Ovary (tissue), 9 donors: ENCODE results near the gene FBXO28. TPM values are rescaled to one million over a fixed set of nuclear protein-coding genes. Genes with fewer than 3 reads are reported as not detected.

Experiments
- DNase-seq, 5 donors: peaks; one replicate each; pipeline ENCODE4 v3.0.0-alpha.2; 2019 to 2020
- H3K27ac ChIP-seq, 2 donors: fragments of 200-600 bp; one replicate each; pipeline versions ENCODE4 v1.5.1 to v1.8.0; 2019 to 2022
- H3K27me3 ChIP-seq: fragments of 200-600 bp; one replicate; pipeline ENCODE4 v1.8.0; 2022
- H3K36me3 ChIP-seq: fragments of 200-600 bp; sonication (generic); one replicate; pipeline ENCODE4 v1.5.1; 2019
- H3K4me1 ChIP-seq: one replicate; pipeline ENCODE4 v1.8.1; 2013; ENCODE audit warnings: mild to moderate bottlenecking, moderate library complexity; ENCODE audit not compliant: insufficient read depth
- H3K4me3 ChIP-seq: fragments of 200-600 bp; sonication (generic); one replicate; pipeline ENCODE4 v1.5.1; 2017
- H3K9me3 ChIP-seq, 2 donors: fragments of 200-600 bp in 1 of 2; sonication (generic) in 1 of 2; one replicate each; pipeline versions ENCODE4 v1.5.1 to v1.8.1; 2013 to 2019; ENCODE audit warnings: mild to moderate bottlenecking in 1 of 2, moderate library complexity in 1 of 2
- EP300 ChIP-seq: sonication (generic); formaldehyde crosslinking; IDR thresholded peaks from one replicate; pipeline ENCODE4 v1.6.1; 2017; ENCODE audit warnings: antibody characterized with exemption
- POLR2A ChIP-seq: fragments of 450-650 bp; IDR thresholded peaks from one replicate; pipeline ENCODE4 v1.6.1; 2017; ENCODE audit warnings: antibody characterized with exemption, mild to moderate bottlenecking, moderate library complexity
- WGBS, 3 donors: extraction: QIAGEN DNeasy Blood & Tissue Kit in 1 of 3; methylation state at CpG; one replicate each; pipeline versions ENCODE4 v1.1.5 to v1.1.7; 2013 to 2017; 5-methylcytosine and 5-hydroxymethylcytosine counted together
- intact Hi-C, 4 donors: fragments of 100-400 bp; cut with DNase I; formaldehyde crosslinking; loops; one replicate each; pipeline versions ENCODE4 v1.11.0 to v1.15.1; 2022 to 2023
- polyA plus RNA-seq, 2 donors: library from polyadenylated mRNA; stranded (reverse); fragments of 200-250 nt in 1 of 2; fragments of 350-450 nt in 1 of 2; fragmentation: Illumina TruSeq in 1 of 2; extraction: RNeasy Lipid Tissue Mini Kit (QIAGEN cat#74804) in 1 of 2; gene quantifications; one replicate each; pipeline ENCODE4 v1.2.3, GENCODE V29; 2013 to 2014
- total RNA-seq, 7 donors: library from RNA; depleted of rRNA in 2 of 7; stranded (reverse); fragments of >200 nt in 2 of 7; fragmentation: NEBNext Ultra II Directional in 3 of 7; extraction: Animal tissue kit (Norgen Biotek cat#: 25700) in 3 of 7; gene quantifications; one replicate each; pipeline versions ENCODE4 v1.1.0 to v1.2.4, GENCODE V29; 2016 to 2023
- TF ChIP-seq, protein P1 (sequence below), 3 donors: fragments of 450-650 bp in 2 of 3; fragments of 200-600 bp in 1 of 3; IDR thresholded peaks; one replicate each; pipeline versions ENCODE4 v1.5.1 to v1.8.0; 2016 to 2022; ENCODE audit warnings: antibody characterized with exemption in 3 of 3, mild to moderate bottlenecking in 1 of 3
- donor health status: DM: no; HTN: no; CAD: no; lungs with moderate emphysema.
- donor health status: DM: no; HTN: no; CAD: no.
- donor health status: Bipolar disorder and iron deficiency.
- donor health status: DM: yes; HTN: yes; CAD: no.
- donor health status: DM: no; HTN: no; CAD: no.
- donor health status: DM: yes; HTN: yes; CAD: no.

The FBXO28 gene
- total and polyA plus RNA-seq, 9 donors = 11.2 to 31.7 (median 26.3) TPM

GRCh38 chr1:224124220-224124619, 10.3 kb downstream of the FBXO28 start:
- H3K27ac ChIP-seq = no peak overlapping the region
- intact Hi-C loops = no loop called here

DNA sequence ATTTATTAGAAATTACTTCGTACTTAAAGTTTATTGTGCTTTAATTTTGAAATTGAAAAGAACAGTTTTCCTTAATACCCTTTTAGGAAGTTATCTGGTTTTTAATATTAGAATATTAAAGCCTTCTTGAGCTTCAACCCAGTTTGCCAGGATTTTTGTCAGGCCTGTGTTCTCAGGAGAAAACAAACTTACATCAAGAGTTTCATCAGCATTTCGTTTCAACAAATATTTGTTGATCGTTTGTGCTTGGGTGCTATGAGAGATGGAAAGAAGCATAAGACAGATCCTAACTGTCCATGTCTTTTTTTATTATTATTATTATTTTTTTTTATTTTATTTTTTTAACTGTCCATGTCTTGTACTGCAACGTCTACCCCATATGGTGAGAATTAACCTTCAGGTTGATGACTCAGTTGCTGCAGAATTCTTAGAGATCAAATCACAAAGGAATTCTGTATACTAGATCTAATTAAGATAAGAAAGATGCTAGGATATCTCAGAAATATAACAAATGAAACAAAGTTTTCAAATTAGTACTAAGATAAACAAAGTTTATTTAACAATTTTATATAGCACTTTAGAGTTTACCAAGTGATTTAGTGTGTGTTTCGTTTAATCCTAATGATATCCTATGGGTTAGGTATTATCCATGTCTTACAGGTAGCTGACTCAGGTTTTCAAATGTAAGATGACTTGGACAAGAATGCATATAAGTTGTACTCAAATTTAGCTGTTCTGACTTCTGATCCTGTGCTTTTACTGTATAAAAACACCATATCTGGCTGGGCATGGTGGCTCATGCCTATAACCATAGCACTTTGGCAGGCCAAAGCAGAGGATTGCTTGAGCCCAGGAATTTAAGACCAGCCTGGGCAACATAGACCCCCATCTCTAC, 14.3 kb downstream of the FBXO28 start:
- no peak for DNase-seq
- no peaks in the 10 kb centered on the region for H3K4me1 ChIP-seq
- no peaks in the 10 kb centered on the region for H3K9me3 ChIP-seq
- H3K27ac ChIP-seq = no peak overlapping the region
- WGBS, 3 donors = 72 to 81% (median 73%) methylated on average over 5 of the region's 5 CpGs
- TF ChIP-seq, protein P1, sequence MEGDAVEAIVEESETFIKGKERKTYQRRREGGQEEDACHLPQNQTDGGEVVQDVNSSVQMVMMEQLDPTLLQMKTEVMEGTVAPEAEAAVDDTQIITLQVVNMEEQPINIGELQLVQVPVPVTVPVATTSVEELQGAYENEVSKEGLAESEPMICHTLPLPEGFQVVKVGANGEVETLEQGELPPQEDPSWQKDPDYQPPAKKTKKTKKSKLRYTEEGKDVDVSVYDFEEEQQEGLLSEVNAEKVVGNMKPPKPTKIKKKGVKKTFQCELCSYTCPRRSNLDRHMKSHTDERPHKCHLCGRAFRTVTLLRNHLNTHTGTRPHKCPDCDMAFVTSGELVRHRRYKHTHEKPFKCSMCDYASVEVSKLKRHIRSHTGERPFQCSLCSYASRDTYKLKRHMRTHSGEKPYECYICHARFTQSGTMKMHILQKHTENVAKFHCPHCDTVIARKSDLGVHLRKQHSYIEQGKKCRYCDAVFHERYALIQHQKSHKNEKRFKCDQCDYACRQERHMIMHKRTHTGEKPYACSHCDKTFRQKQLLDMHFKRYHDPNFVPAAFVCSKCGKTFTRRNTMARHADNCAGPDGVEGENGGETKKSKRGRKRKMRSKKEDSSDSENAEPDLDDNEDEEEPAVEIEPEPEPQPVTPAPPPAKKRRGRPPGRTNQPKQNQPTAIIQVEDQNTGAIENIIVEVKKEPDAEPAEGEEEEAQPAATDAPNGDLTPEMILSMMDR (IDR thresholded peaks at IDR 0.05) = no peak
- TF ChIP-seq POLR2A = no peak
- TF ChIP-seq EP300 = no peak
- H3K4me3 ChIP-seq = no peak overlapping the region
- H3K27me3 ChIP-seq = no peaks in the 10 kb centered on the region
- intact Hi-C loops = no loop called here
- no peaks in the 10 kb centered on the region for H3K36me3 ChIP-seq

More at GRCh38 chr1:224124220-224124619, 10.3 kb downstream of the FBXO28 start:
- DNase-seq = no peak
- Histone ChIP-seq H3K4me3 (no peak overlapping the region), H3K9me3 (no peaks in the 10 kb centered on the region), H3K27me3 (no peaks in the 10 kb centered on the region), H3K4me1 (no peaks in the 10 kb centered on the region), H3K36me3 (no peaks in the 10 kb centered on the region)
- TF ChIP-seq EP300 (no peak), POLR2A (no peak)
- TF ChIP-seq, protein P1 (IDR thresholded peaks at IDR 0.05) = no peak

DNA sequence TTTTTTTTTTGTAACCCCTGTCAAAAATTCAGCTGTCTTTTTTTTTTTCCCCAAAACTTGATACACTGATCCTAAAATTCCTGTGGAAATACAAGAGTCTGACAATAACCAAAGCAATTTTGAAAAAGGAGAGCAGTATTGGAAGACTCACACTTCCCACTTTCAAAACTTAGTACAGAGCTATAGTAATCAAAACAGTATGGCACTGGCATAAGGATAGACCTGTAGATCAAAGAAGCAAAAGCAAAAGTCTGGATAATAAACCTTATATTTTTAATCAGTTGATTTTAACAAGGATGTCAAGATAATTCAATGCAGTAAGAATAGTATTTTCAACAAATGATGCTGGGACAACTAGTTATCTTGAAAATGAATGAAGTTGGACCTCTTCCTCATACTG, 17.3 kb downstream of the FBXO28 start:
- TF ChIP-seq EP300 = no peak
- DNase-seq = no peak
- Histone ChIP-seq H3K27me3 (no peaks in the 10 kb centered on the region), H3K4me3 (no peak overlapping the region), H3K9me3 (no peaks in the 10 kb centered on the region), H3K36me3 (no peaks in the 10 kb centered on the region), H3K4me1 (no peaks in the 10 kb centered on the region), H3K27ac (no peak overlapping the region)
- intact Hi-C loops = no loop called here

GRCh38 chr1:224132901-224133300, 19.0 kb downstream of the FBXO28 start:
- TF ChIP-seq EP300 = no peak
- TF ChIP-seq, protein P1 (IDR thresholded peaks at IDR 0.05) = no peak
- TF ChIP-seq POLR2A = no peak
- Histone ChIP-seq H3K9me3 (no peaks in the 10 kb centered on the region), H3K36me3 (no peaks in the 10 kb centered on the region), H3K27ac (no peak overlapping the region), H3K27me3 (no peaks in the 10 kb centered on the region), H3K4me1 (no peaks in the 10 kb centered on the region), H3K4me3 (no peak overlapping the region)
- no peak for DNase-seq
- 7 to 33% (median 13%) methylated on average over 1 of the region's 1 CpG for WGBS, 3 donors
- intact Hi-C loops = no loop called here

DNA sequence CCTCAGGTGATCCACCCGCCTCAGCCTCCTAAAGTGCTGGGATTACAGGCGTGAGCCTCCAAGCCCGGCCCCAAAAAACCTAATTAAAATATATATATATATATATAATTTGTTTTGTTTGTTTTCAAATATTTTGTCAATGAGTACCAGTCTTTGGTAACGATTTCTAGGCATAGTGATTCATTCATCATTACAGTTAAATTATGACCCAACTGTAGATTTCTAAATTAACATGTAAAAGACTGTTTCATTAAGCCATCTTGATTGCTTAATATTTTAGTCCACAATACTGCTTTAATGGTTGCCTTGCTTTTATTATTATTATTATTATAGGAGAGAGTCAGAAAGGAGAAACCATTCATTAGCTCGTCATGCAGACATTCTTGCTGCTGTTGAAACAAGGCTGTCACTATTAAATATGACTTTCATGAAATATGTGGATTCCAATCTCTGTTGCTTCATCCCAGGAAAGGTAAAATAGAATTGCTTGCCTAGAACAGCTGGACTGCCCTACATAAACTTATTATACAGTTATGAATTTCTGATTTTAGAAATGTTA, 19.9 kb downstream of the FBXO28 start:
- no peak for DNase-seq
- WGBS, 3 donors = 78 to 80% (median 79%) methylated on average over 5 of the region's 5 CpGs
- no peaks in the 10 kb centered on the region for H3K4me1 ChIP-seq
- H3K4me3 ChIP-seq = no peak overlapping the region
- TF ChIP-seq EP300 (no peak), POLR2A (no peak)
- TF ChIP-seq, protein P1 (IDR thresholded peaks at IDR 0.05) = no peak
- H3K27me3 ChIP-seq = no peaks in the 10 kb centered on the region
- intact Hi-C loops = no loop called here
- H3K9me3 ChIP-seq = no peaks in the 10 kb centered on the region
- no peaks in the 10 kb centered on the region for H3K36me3 ChIP-seq
- no peak overlapping the region for H3K27ac ChIP-seq
